ENCODE measurements around the gene TSPAN32.
"Not testable (repeated sequence)": the region's sequence is repeated elsewhere in the genome, so short reads cannot be mapped to it uniquely, and the experiment has no call there.

Gene TSPAN32

DNA sequence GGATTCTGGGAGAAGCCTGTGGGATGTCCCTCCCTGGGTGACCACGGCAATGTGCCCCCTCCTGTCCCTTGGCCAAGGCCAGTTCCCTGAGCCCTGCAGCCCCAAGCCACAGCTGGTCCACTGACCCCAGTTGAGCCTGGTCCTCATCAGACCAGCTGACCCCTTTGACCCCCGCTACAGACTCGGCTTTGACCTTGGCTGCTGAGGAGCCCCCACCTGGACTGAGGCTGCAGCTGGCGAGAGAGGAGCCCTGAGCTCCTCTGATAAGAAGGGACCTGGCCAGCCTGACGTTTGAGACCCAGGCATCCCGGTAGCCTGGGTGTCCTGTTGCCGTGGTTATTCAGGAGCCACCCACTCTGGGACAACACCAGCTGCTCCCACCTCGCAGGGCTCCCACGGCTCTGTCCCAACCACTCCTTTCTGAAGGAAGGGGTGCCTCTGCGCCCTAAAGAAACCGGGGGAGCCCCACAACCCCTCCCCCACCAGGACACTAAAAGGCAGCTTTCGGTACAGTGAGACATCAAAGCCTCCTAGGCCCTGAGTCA lies 34.4 kb upstream of the TSPAN32 start:
- DNase-seq (ENCODE audit: low read depth in 1 of 2, low spot score in 1 of 2) = no peak

DNA sequence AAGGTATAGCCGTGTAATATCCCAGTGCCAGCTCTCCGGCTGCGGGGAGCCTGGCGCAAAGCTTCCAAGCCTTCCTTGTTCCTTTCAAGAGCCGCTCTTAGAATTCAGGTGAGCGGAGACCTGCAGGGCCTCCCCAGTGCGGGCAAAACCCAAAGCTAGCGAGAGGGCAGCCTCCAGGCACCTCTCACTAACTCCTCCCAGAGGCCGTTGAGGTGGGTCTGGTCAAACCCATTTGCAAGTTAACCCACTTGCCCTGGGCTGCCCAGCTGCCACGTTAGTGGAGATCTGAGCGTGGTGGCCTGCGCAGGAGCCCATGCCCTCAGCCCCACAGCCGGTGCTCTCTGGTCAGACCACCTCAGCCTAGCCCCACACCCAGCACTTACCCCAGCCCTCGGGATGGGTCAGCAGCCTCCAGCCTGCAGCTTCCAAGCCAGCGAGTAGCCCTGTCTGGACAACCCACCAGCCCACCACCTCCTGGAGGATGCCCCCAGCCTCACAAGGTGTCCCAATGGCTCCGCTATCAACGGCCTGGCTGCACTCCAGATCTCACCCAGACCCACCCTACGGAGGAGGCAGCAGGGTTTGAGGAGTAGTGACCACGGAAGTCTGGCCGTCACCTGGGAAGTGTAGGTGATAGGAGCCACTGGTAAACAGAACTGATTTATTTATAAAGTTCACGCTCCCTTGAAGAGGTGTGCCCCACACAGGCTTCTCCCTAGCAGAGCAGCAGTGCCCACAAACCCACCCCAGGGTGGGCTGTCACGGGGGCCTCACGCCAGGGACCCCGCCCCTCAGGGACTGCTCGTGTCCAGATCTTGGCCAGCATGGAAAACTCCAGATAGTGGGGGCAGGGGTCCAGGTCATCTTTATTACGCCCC lies 33.7 kb upstream of the TSPAN32 start:
- no peak for DNase-seq (ENCODE audit: low read depth in 1 of 2, low spot score in 1 of 2)

DNA sequence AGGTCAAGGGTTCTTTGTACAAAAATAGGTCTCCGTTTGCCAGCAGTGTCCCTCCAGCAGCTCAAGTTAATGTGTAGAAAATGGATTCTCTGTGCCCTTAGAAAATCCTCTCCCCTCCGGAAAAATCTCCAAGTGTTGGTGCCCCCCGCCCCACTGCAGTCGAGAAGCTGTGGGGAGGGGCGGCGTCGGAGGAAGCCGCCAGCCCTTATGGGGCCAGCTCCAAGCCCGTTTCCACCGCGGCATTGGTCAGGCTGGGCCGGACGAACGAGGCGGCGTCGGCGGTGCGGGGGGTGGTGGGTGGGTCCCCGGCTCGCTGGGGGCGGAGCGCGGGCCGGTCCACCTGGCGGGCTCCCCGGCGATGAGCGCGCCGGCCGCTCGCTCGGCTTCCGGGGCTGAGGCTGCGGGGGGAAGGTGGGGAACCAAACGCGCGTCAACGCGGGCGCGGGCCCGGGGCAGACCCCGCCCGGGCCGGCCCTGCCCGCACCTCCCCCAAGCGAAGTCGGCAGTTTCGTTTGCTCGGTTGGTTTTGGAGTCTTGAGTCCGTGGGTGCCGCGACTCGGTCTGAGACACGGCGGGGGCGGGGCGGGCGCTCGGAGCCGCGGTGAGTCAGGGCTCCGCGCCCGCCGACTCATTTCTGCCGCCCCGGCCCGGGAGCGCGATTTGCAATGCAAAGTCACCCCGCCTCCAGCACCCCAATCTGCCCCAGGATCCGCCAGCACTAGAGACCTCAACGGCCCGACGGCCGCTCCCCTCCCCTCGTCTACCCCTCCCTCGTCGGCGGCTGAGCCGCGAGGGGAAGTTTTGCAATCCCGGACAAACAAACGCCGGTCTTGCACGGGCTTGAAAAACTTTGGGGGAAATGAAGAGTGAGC lies 32.8 kb upstream of the TSPAN32 start:
- DNase-seq (ENCODE audit: low read depth in 1 of 2, low spot score in 1 of 2) = peak; percentile 71 to 72

DNA sequence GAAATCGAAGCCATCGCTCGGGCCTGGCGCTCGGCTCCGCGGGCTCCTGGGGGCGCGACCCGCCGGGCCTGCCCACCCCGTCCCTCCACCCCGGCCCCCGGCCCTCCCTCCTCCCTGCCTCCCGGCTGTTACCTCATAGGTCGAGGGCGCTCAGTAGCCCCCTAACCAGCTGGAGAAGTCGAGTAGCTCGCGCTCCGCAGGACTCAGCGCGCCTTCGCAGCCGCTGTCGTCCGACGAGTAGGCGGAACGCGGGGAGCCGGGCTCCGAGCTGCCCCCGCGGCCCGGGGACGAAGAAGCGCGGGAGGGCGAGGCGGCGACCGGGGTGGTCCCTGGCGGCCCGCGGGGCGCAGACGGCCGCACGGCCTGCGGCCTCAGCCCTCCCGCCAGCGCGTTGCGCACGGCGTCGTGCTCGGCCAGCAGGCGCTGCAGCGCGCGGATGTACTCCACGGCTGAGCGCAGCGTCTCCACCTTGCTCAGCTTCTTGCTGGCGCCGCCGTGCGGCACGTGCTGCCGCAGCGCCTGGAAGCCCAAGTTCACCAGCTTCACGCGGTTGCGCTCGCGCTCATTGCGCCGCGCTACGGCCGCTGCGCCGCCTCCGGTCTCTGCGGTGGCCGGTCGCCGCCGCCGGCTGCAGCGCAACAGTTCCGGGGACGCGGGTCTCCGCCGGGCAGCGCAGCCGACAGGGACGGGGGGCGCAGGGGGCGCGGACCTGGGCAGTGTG lies 32.1 kb upstream of the TSPAN32 start:
- no peak for DNase-seq (ENCODE audit: low read depth in 1 of 2, low spot score in 1 of 2)

DNA sequence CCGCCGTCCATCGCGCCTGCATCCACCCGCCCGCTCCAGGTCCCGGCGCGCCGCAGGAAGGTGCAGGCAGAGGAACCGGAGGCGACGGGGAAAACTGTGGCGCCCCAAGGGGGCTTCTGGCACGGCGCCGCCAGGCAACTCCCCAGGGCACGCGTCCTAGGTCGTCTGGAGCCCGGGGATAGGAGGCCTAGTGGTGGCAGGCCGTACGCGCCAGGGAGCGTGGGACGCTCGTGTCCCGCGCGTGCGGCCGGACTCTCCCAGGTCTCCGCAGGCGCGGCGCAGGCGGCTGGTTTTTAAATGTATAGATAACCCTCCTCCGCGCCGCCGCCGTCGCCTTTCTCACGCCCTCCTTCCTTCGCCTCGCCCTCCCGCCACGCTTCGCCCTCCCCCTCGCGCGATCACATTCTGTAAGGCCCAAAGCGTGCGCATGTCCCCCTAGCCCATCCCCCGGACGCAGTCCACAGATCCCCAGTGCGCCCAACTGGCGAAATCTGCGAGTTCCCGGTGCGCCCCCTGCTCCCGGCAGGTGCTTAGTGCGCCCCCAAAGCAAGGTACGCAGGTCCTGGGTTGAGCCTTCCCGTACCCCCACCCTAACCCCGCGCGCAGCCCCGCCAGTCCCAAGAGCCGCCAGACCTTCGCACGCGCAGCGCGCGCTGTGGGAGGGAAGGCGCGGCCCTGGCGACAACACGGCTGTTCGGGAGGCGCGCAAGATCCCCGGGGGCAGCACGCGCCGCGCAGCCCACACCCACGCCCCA lies 31.3 kb upstream of the TSPAN32 start, which contains the start of gene ASCL2:
Gene ASCL2 (minus strand): TSS at position 267 of the 755 bp plus-strand sequence. CDS start 256 bp downstream, at position 11.
- no peak for DNase-seq (ENCODE audit: low read depth in 1 of 2, low spot score in 1 of 2)

DNA sequence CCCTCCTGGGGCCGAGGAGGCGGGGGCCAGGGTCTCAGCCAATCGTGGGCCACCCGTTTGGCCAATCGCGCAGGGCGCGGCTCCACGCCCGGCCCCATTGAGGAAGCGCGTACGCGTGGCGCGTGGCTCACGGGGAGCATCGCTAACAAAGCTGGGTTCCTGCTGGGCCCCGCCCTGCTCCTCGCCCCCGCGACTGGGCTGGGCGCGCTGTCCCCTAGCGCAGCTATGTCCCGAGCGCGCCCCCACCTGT lies 30.8 kb upstream of the TSPAN32 start:
- peak in 1 of 2 donors; percentile 14 for DNase-seq (ENCODE audit: low read depth in 1 of 2, low spot score in 1 of 2)

DNA sequence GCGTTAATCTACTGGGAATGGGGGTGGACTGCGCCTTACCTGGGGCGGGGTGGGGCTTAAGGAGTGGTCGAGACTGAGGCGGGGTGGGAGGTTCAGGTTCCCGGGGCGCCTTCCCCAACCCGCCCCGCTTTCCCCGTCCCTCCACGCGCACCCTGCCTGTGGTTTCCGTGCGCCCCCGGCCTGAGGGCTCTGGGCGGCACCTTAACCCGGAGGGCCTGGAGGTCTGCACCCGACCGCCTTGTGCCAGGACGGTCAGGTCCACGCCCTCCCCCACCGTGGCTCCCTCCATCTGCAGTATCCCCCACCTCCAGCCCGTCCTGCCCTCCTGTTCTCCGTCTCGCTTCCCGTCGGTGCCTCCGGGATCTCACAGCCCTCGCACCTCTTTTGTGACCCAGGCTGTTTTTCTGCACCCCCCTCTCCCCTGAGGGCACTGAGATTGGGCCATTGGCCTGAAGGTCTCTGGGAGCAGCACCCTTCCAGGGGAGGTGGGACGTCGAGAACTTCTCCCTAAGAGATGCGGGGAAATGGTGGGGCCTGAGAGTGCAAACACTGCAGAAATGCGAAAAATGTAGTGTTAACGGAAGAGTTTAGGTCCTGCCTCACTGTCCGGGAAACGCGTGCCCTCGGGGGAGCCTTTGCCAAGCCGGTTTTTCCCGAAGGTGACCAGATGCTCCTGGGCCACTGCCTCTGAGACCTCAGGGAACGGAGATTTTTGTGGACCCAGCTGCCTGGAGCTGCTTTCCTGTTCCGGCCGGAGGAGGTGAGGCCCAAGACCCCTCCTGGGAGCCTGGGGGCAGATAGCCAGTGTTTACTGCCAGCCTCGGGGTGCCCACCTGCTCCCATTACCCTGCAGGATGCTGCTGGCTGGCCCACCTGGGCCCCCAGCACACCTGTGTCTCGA lies 30.2 kb upstream of the TSPAN32 start:
- no peak for DNase-seq (ENCODE audit: low read depth in 1 of 2, low spot score in 1 of 2)

DNA sequence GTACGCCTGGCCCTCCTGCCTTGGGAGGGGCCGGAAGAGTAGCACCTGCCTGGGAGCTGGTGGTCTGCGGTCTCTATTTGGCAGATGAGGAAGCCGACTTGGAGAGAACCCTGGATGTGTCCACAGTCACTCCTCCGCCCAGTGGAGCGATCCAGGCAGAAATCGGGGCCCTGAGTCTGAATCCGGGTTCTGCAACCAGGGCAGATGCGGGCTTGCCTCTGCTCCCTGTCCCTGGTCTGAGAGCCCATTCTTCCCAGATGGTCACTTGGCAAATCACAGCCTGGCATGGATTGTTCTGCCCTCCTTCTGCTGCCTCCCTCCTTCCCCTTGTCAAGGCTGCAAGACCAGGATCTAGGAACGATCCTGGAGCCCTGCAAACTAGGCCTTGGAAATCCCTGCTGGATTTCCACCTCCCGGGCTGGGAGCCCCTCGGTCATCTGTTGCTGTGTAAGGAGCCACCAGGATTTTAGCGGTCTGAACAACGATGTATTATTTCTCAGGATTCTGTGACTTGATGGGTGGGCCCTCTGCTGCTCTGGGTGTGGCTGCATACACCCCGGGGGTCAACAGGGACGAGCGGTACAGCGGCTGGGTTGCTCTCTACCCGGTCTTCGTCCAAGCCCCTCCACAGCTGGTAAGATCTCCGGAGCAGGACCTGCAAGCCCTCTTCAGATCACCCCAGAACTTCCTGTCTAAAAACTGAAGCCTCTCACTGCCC lies 29.4 kb upstream of the TSPAN32 start:
- DNase-seq (ENCODE audit: low read depth in 1 of 2, low spot score in 1 of 2) = no peak

DNA sequence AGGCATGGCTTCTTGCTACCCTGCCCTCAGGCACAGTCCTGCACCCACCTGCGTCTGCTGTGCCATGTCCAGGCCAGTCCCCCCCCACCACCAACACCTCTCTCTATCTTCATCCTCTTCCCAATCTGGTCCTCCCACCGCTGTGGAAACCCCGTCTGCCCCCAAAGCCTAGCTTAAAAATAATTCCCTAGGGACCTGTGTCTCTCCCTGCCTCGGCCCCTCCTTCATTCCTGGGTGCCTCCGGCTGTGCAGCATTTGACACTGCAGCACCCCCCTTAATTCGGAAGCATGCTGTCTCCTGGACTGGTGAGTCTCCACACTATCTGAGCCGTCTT lies 28.9 kb upstream of the TSPAN32 start:
- DNase-seq (ENCODE audit: low read depth in 1 of 2, low spot score in 1 of 2) = no peak

DNA sequence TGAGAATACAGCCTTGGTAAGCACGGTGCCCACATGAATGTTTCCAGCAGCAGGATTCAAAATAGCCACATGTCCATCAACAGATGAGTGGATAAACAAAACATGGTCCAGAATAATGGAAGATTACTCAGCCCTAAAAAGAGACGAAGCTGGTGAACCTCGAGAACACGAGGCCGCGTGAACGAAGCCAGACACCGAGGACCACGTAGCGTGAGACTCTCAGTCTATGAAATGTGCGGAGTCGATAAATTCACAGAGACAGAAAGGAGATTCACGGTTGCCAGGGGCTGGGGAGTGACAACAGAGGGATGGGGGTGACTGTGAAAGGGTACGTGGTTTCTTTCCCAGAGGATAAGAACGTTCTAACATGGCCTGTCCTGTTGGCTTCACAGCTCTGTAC lies 28.5 kb upstream of the TSPAN32 start:
- DNase-seq (ENCODE audit: low read depth in 1 of 2, low spot score in 1 of 2) = no peak

DNA sequence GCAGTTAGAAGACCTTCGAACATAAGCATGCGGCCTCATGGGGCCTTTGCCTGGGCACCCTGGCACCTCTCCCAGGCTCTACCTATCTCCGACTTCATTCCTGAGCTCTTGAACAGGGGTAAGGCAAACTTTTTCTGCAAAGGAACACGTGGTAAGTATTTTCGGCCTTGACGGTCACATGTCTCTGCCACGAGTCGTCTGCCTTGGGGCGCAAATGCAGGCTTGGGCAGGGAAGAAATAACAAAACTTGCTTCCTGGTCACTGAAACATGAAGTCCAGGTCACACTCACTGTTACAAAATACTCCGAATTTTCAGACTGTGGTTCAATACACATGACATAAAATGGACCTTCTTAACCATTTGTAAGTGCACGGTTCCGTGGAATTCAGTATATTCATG lies 28.0 kb upstream of the TSPAN32 start:
- DNase-seq (ENCODE audit: low read depth in 1 of 2, low spot score in 1 of 2) = no peak

DNA sequence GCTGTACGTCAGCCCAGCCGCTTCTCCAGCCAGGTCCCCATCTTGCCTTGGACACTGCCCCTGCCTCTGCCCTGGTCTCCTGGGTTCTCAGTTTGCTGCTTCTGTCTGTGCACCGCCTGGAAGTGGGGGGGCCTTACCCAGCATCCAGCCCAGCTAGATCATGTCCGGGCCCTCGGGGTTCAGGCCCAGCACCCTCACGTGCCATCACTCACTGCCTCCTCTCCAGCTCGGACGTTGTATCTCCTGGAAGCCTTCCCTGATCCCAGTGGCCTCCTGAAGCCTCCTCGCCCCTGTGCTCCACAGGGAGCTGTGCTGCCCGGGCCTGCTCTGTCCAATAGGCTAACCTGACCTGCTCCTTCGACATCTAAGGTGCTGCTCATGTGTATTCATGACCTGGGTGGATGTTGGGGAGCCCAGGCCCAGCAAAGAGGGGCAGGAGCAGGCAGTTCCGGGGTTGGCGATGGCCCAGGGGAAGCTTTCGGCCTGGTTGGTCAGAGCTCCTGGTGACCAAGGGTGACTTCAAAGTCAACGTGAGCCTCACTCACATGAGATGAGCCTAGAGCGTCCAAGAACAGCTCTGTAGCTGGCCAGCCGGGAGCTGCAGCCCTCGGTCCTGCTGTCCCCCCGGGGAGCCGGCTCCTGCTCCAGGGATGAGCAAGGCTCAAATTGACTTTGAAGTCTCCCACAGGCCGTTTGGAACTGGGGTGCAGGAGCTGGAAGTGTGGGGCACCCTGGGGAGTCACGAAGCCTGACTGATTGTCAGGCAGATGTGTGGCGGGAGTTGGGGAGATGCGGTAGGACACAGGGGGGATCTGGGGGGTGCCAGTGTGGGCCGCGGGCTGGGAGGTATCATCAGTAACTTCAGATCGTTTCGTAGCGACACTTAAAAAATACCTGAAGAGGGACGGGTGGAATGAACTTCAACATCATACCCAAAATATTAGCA lies 26.2 kb upstream of the TSPAN32 start:
- no peak for DNase-seq (ENCODE audit: low read depth in 1 of 2, low spot score in 1 of 2)

DNA sequence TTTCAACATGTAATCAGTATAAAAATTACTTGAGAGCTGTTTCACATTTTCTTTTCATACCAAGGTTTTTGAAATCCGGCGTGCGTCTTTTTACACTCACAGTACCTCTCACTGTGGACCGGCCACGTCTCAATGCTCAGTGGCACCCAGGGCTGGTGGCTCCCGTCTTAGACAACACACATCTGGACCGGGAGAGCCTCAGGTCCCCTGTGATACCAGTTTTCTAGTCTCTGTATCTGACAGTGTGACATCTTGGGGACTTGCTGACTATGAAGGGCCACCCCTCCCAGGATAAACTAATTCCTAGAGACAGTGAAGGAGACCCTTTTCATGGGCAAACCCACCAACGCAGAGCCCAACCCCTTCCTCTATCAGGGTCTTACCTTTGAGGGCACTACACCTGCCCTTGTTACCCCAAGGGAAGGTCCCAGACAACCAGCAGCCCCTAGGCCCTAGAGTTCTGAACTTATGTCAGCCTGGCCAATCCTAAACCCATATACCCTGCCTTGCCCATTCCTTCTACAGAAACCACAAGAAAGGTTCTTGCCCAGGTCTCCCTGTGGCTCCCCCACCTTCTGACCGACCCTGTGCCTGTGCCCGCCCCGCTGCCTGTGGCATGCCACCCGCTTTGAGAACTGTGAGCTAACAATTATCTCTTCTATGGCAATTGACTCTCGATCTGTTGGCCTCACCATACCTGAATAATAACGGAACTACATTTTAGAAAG lies 25.4 kb upstream of the TSPAN32 start:
- no peak for DNase-seq (ENCODE audit: low read depth in 1 of 2, low spot score in 1 of 2)

DNA sequence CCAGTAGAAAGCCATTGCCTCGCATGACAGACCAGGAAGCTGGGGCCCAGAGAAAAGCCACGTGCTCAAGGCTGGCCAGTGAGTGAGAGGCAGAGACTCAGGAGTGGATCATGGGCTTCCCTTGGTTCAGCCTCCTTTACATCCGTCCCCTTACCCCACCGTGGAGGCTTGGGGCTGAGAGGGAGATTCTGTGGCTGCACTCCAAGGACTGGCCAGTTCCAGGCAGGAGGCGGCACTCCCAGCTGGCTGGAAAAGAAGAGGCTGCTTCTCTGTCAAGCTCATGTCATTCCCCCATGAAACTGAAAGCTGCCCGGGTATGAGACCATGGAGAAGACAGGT lies 24.8 kb upstream of the TSPAN32 start:
- DNase-seq (ENCODE audit: low read depth in 1 of 2, low spot score in 1 of 2) = no peak

DNA sequence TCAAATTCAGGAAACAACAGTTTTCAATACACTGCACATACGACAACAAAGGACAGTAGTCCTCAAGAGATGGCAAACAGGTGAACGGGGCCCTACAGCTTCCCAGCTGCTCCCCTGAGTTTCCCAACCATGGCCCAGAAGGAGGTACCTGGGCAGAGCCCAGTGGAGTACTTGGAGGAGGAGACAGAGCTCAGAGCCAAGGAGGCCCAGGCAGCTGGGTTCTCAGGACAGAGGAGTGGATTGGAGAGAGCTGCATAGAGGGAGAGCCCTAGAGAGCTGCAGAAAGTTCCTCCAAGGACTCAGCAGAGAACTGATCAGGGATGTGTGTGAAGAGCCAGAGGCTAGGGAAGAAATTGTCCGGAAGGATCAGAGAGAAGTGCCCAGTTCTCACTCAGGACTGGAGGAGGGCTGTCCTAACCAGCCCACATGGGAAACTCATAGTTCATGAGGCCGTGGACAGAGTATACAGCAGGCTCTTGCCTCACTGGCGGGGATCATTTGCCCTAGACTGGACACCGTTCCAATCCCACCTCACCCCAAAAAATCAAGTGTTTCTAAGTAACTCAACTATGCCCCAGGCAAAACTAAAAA lies 23.8 kb upstream of the TSPAN32 start:
- no peak for DNase-seq (ENCODE audit: low read depth in 1 of 2, low spot score in 1 of 2)

DNA sequence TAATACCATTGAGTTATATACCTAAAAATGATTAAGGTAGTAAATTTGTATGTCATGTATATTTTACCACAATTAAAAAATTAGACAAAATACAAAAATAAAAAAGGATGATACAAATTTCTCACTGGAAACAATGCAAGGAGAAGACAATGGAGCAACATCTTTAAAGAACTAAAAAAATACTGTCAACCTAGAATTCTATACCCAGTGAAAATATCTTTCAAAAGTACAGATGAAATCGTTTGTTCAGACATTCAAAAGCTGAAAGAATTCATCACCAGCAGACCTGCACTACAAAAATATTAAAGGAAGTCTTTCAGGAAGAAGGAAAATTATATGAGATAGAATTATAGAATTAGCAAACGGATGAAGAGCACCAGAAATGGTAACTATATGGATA lies 21.6 kb upstream of the TSPAN32 start:
- DNase-seq (ENCODE audit: low read depth in 1 of 2, low spot score in 1 of 2) = no peak

DNA sequence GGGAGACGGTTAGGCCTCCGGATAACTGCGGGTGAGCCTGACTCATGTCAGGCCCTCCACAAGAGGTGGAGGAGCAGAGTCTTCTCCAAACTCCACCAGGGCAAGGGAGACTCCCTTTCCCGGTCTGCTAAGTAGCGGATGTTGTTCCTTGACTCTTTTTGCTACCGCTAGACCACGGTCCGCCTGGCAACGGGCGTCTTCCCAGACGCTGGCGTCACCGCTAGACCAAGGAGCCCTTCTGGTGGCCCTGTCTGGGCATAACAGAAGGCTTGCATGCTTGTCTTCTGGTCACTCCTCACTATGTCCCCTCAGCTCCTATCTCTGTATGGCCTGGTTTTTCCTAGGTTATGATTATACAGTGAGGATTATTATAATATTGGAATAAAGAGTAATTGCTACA lies 15.5 kb upstream of the TSPAN32 start:
- DNase-seq (ENCODE audit: low read depth in 1 of 2, low spot score in 1 of 2) = not testable (repeated sequence)

Data from activated CD4-positive, alpha-beta T cell treated with anti-CD3 and anti-CD28 coated beads, Interleukin-2, amount 50 U/mL, for 24 hours (primary cell).